HG03060 (cell line): ENCODE measurements around the gene EMILIN2.
"Not testable (repeated sequence)": the region's sequence is repeated elsewhere in the genome, so short reads cannot be mapped to it uniquely, and the experiment has no call there.

Experiments
- ATAC-seq: cut with Tn5 transposase; IDR thresholded peaks from one replicate; pipeline ENCODE4 v1.9.1; 2021; ENCODE audit warnings: low read depth, moderate number of reproducible peaks; ENCODE audit not compliant: unreplicated experiment

The EMILIN2 gene

DNA sequence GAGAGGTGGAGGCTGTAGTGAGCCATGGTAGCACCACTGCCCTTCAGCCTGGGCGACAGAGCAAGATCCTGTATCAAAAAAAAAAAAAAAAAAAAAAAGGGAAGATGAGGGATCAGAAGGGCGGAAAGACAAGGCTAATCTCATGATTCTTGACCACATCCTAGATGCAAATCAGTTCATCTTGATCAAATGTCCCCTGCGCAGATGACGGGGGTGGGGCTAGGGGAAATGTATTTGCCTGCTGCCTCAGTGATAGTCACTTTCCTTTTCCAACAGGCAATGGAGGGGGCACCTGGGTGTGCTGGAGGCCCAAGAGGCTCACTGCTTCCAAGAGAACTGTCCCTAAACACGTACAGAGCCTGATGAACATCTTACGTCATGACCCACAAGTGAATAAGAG, 3.7 kb upstream of the EMILIN2 start:
- ATAC-seq, result no peak

DNA sequence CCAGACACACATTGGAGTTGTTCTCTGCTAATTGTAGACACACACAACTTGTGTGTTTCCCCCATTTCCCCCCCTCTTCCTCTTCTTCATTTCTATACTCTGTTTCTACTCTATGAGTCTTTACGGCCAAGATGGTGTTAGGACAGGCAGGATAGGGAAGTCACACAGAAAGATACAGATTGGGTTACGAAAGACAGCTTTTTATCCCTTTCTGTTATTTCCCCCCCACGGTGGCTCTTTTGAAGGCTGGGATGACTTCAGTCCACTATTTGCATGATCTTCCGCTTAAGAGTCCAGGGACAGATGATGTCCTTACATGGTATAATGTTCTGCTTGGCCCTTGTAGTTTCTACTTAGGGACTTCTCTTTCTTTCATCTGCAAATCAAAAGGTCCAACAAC, 1.6 kb upstream of the EMILIN2 start:
- ATAC-seq, result no peak

DNA sequence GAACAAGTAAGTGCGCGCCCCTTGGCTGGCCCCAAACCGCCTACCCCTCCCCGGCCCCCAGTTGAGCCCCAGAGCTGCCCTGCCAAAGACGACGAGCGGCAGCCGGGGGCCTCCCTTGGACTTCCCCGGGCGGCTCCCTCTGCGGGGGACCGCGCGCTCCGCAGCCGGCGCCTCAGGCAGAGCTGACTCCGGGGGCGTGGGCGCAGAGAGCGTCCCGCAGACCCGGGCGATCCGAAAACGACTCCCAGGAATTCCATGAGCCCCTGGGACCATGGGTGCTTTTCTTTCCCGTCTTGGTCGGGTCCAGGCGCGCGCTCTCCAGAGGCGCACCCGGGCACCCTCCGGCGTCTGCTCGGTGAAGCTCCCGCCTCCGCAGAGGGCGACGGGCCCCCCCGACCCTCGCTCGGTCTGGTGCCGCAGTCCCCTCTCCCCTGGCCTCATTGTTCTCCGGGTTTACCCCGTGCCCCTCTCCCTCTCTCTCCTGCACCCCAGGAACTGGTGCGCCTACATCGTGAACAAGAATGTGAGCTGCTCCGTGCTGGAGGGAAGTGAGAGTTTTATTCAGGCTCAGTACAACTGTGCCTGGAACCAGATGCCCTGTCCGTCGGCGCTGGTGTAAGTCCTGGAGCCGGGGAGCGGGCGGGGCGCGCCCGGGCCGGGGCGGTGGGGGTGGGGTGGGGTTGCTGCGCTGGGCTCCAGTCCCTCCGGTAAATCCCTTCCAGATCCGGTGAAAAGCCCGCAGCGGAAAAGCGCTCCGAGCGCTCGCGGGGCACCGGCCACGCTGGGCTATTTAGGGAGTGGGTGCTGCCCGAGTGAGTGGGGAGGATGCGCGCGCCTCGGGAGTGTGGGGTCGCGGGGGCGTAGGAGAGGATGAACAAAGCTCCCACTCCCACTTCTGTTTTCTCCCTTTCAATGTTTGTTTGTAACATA, 776 bp downstream of the EMILIN2 start:
- ATAC-seq, result no peak

DNA sequence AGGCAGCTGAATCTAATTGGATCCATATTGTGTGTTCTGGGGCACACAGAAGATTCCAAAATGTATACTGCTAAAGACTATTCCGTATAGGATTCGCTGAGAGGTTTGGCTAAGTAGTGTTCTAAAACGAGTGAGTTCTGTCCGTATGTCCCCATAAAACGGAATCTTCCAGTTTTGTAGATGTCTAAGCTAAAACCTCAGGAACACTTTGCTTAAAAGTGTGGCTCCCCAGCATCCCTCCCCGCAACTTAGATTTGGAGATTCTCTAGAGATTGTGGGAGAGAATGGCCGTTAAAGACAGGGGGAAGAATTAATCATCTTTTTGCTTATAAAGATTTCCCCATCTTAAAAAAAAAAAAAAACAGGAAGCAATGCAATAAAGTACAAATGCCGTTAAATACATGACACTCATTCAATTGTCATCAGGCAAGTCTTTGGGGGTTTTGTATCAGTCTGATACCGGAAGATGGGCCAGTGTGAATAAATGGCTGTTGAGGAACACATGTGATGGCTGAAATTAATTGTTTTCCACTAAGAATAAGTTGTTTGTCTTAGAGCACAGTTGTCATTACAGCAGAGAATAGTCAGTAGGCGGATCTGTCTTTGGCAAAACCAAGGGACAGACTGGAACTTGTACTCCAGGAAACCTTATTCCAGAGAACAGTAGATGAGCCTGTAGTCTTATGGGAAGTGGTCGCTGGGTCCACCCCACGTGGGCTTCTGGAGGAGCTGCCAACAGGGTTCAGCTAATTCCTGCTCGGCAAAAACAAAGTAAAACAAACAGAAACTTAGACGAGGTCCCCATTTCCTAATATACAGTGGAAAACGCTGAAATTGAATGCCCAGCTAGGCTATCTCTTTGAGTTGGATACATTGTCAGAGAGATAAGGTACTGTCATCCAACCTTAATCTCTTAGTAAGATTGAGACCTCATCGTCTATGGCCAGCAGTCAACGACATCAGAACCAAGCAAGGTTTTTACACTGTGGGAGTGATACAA, 1.7 kb downstream of the EMILIN2 start:
- no peak for ATAC-seq

DNA sequence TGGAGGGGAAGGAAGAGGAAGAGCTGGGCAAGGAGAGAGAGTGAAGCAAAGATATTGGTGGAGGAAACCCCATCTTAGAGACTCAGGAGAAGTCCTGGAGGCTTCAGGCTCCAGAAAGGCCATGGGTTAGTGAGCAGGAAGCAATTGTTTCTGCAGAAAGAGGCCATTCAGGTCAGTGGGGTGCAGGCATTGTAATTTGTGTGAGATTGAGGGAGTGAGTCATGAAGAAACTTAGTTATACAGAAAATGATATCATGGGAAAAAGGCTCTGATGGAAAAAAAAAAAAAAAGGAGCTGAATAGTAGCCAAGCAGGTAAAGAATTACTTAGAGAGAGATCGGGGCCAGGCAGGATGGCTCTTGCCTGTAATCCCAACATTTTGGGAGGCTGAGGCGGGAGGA, 4.0 kb downstream of the EMILIN2 start:
- no peak for ATAC-seq

DNA sequence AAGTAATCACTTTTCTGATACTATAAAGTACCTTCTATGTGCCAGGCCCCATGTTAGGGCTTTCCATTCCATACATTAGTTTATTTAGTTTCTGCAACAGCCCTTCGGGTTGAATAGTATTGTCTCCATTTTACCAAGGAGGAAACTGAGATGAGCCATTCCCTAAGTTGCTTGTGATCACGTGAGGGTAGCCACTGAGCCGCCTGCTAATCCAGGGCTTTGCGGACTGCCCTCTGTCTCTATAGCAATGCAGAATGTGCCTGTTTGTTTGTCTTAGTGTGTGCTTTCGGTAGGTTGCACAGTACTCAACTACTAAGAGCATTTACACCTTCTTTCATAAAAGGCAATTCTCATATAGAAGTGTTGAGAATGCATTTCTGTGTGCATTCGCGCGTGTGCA, 5.0 kb downstream of the EMILIN2 start:
- no peak for ATAC-seq

DNA sequence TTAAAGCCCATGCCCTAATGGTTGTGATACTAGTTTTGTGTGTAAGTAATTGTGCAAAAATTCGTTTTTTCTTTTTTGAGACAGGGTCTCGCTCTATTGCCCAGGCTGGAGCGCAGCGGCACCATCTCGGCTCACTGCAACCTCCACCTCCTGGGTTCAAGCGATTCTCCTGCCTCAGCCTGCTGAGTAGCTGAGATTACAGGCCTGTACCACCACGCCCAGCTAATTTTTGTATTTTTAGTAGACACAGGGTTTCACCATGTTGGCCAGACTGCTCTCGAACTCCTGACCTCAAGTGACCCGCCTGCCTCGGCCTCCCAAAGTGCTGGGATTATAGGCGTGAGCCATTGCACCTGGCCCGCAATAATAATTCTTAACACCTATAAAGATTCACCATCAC, 5.7 kb downstream of the EMILIN2 start:
- ATAC-seq, result not testable (repeated sequence)

DNA sequence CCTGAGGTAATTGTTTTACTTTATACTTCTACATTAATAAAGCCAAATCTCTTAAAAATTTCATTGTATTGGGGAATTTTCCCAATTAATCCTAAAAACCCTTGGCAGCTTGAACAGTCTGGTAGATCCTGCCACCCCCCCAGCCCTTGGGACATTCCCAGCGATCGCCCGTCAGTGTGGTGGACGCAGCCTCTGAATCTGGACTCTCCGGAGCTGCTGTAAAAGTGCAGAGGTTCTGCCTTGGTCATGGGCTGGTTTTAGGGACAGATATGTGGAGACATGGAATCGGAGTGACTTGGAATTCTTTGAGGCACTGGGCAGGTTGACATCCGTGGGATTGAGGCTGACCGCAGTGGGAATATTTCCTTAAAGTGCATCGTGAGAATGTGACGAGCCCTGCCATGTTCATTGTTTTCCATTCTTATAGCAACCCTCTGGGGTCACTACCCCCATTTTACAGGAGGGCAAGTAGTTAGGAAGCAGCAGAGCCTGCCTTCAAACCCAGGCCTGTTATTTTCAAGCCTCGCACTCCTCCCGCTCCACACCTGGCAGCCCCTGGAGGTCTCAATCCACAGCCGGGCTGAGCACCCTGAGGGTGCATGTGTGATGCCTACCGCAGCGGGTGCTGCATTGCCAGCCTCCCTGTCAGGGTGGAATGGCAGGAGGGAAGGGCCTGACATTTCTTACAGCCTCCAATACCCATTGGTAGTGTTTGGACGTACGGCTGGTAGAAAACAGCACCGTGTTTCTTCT, 6.5 kb downstream of the EMILIN2 start:
- no peak for ATAC-seq

DNA sequence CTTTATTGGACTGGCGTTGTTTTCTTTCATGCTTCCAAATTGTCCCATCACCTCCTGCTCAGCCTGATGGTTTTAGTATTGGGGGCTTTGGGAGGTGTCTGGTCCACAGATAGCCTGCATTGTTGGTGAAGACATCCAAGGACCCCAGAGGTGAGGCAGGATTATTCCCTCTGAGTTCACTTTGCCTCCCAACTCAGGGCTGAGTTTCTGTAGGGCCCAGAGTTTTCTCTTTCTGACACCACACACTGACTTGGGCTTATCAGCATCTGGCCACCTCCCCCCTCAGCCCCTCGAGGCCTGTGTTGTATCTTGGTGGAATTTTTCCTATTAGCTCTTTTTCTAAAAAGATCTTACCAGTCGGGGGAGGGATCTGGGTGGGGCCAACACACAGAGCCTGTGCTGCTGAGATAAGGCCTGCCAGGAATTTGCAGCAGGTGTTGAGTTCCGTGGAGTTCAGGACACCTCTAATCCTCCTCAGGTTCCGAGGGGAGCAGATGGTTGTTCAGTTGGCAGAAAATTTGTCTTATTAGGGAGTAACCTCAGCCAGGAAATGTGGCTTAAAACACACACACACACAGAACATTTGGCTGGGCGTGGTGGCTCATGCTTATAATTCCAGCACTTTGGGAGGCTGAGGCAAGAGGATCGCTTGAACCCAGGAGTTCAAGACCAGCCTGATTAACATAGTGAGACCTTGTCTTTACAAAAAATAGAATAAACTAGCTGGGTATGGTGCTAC, 7.3 kb downstream of the EMILIN2 start:
- ATAC-seq, result no peak

DNA sequence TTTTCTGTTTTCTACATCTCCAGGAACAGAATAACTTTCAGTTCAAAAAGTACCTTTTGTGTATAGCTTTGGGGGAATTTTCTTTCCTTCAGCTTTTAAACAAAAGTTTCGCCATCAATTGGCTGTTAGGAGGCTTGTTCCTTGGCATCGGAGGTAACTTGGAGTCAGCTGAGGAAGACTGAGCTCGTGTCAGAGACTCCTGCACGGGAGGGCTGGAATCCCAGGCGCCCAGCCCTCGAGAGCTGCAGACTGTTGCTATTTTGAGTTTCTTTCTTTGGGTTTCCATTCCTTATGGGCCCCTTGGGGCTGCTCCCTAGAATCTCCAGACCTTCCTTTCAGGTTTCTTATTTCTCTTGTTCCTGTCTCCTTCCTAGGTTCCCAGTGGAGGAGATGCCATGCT, 8.1 kb downstream of the EMILIN2 start:
- no peak for ATAC-seq

DNA sequence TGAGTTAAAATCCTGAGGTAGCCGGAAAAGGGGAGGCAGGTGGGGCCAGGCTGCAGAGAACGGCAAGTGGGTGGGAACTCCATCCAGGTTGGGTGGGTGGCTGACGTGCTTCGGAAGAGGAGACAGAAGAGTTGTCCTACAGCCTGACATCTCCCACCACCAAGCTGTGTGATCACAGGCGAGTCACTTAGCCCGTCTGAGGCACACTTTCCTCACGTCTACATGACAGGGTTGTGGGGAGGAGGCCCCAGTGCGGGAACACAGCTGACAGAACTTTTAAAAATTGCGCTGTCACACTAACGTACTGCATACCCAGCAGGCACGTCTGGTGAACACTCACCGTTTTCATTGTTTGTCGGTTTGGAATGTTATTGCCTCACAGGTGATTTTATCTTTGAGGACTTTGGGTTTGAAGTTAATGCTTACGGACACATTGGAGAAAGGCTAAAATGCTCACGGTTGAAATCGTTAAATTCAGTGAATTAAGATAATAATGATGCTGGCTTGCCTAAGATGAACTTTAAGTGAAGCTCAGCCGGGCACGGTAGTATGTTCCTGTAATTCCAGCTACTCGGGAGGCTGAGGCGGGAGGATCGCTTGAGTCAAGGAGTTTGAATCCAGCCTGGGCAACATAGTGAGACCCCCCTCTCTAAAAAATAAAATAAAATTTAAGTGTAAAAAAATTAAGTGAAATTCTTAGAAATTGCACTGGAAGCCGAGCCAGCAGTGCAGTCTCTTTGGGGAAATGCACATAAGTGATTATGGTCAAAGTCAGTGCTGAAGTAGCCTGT, 8.9 kb downstream of the EMILIN2 start:
- ATAC-seq, result no peak

DNA sequence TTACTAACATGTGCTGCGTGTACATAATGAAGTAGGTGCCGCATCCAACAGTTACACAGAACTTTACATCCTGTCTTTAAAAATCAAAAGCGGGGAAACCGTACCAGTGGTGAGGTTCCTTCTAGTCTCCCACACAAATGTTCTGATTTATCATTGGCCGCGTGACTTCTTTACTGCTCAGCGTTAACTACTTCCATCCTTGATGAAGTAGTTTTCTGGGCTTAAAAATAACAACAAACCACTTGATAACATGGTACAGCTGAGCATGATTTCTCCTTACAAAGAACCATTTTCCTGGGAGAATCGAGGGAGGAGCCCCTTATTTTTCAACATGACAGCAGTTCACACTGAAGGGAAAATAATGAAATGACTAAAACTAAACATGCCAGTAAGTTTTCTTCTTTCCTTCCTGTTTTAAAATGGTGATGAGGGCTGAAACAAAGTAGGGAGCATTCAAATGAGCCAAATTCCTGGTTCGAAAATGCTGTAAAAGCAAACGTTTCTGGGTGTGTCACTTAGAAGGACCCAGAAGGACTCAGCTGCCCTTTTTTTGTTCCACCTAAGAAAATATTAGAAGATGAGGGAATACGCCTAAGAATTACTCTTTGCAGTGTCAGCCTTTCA, 9.9 kb downstream of the EMILIN2 start:
- ATAC-seq, result no peak

DNA sequence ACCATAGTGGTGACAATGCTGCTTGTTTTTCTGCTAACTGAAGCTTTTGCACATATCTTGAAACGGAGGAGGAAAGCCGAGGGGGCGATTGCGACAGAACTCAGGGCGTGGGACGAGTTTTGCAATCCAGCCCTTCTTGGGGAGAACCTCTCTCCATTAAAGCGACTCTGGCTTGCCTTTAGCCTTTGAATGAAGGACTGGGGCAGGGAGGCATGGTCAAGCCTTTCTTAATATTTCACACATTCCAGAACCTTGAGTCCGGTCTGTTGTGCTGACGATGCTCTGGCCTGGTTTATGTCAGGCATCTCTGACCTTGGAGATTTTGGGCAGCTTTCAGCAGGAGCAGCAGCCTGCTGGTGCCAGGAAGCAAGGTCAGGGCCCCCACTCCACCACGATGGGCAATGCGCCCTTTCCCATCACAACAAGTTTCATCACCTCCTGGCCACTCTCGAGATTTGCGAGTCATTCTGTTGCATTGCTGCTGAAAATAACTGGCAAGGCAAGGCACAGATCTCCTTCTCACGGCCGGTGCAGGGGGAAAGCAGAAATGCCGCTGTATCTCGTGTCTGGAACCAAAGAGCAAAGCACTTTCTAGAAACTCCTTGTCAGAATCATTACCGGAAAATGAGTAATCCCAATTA, 10.8 kb downstream of the EMILIN2 start:
- no peak for ATAC-seq

DNA sequence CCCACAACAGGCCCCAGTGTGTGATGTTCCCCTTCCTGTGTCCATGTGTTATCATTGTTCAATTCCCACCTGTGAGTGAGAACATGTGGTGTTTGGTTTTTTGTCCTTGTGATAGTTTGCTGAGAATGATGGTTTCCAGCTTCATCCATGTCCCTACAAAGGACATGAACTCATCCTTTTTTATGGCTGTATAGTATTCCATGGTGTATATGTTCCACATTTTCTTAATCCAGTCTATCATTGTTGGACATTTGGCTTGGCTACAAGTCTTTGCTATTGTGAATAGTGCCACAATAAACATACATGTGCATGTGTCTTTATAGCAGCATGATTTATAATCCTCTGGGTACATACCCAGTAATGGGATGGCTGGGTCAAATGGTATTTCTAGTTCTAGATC, 13.6 kb downstream of the EMILIN2 start:
- not testable (repeated sequence) for ATAC-seq

DNA sequence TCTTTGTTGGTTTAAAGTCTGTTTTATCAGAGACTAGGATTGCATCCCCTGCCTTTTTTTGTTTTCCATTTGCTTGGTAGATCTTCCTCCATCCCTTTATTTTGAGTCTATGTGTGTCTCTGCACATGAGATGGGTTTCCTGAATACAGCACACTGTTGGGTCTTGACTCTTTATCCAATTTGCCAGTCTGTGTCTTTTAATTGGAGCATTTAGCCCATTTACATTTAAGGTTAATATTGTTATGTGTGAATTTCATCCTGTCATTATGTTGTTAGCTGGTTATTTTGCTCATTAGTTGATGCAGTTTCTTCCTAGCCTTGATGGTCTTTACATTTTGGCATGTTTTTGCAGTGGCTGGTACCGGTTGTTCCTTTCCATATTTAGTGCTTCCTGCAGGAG, 17.2 kb downstream of the EMILIN2 start:
- ATAC-seq, result not testable (repeated sequence)

DNA sequence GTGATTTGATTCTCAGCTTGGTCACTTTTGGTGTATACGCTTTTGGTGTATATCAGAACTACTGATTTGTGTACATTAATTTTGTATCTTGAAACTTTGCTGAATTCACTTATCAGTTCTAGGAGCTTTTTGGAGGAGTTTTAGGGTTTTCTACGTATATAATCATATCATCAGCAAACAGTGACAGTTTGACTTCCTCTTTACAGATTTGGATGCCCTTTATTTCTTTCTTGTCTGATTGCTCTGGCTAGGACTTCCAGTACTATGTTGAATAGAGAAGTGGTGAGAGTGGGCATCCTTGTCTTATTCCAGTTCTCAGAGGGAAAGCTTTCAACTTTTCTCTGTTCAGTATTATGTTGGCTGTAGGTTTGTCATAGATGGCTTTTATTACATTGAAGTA, 19.7 kb downstream of the EMILIN2 start:
- ATAC-seq, result not testable (repeated sequence)

DNA sequence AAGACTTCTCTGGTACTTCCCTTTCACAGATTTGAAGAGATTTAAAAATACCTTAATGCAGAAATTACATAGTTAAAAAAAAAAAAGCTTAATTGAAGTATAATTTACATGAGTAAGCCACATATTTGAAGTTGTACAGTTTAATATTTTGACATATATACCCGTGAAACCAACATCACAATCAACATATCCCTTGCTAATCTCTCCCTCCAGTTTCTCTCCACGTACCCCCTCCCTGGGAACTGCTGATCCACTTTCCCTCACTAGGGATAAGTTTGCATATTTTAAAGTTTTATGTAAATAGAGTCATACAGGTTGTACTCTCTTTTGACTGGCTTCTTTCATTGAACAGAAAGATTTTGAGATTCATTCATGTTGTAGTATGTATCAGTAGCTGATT, 22.4 kb downstream of the EMILIN2 start:
- ATAC-seq, result no peak

DNA sequence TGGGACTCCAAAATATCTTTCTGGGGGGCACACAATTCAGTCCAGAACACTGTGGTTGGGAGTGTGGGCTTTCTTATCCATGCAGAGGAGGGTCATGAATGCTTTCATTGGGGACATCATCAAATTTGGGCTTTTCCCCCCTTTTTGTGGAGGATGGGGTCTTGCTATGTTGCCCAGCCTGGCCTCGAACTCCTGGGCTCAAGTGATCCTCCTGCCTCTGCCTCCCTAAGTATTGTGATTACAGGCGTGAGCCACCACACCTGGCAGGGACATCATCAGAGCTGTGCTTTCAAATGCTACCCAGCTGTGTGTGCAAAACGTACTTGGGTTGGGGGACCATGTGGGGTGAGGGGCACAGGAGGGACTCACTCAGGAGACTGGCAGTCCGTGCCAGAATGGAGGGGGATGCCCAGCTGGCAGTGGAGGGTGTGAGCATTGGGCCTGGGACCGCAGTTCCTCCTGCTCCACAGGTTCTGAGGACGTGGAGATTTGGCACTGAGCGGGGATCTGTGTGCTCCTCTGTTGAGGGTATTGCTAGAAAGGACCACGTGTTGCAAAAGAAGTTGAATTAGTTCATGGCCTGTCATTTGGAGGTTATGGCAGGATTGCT, 24.4 kb downstream of the EMILIN2 start:
- ATAC-seq, result no peak
